ENCODE data around the gene PPP2R3B.

PPP2R3B gene

GRCh38 chrX:350148-350533 lies 36.6 kb downstream of the PPP2R3B start:
- TF ChIP-seq CTCF (IDR thresholded peaks at IDR 0.05; ENCODE audit: low read depth, low read length) = no peak
- DNase-seq (ENCODE audit: extremely low read depth, low read depth) = no peak

GRCh38 chrX:349702-350101 lies 37.0 kb downstream of the PPP2R3B start:
- DNase-seq (ENCODE audit: extremely low read depth, low read depth) = no peak
- no peak for TF ChIP-seq CTCF (IDR thresholded peaks at IDR 0.05; ENCODE audit: low read depth, low read length)

GRCh38 chrX:349196-349595 lies 37.5 kb downstream of the PPP2R3B start:
- no peak for DNase-seq (ENCODE audit: extremely low read depth, low read depth)
- no peak for TF ChIP-seq CTCF (IDR thresholded peaks at IDR 0.05; ENCODE audit: low read depth, low read length)

- DNase-seq (ENCODE audit: extremely low read depth, low read depth) = no peak
- TF ChIP-seq CTCF (IDR thresholded peaks at IDR 0.05; ENCODE audit: low read depth, low read length) = no peak
Observed at GRCh38 chrX:348461-349117, 38.1 kb downstream of the PPP2R3B start.

GRCh38 chrX:347351-348117 lies 39.2 kb downstream of the PPP2R3B start:
- DNase-seq (ENCODE audit: extremely low read depth, low read depth) = no peak
- no peak for TF ChIP-seq CTCF (IDR thresholded peaks at IDR 0.05; ENCODE audit: low read depth, low read length)

- no peak for TF ChIP-seq CTCF (IDR thresholded peaks at IDR 0.05; ENCODE audit: low read depth, low read length)
- no peak for DNase-seq (ENCODE audit: extremely low read depth, low read depth)
Observed at GRCh38 chrX:346034-346813, 40.5 kb downstream of the PPP2R3B start.

Data from AG09319 (cell line).